B cell (primary cell): Measurements from ENCODE around the gene HOXA11. TPM values are rescaled to one million over a fixed set of nuclear protein-coding genes. Genes with fewer than 3 reads are reported as not detected.

ENCODE experiments used
- ATAC-seq: fragments of 200-7000 bp; cut with Tn5 transposase; one replicate; pipeline ENCODE4 v1.10.0; 2021; ENCODE audit warnings: low read depth, mild to moderate bottlenecking, moderate number of reproducible peaks, moderate library complexity
- CTCF ChIA-PET: fragments of 350-600 bp; sonication (Branson Sonifier 250); formaldehyde crosslinking; loops from one replicate; lab custom pipeline; 2021; ENCODE audit warnings: antibody characterized with exemption, inconsistent platforms; lab: Charles Lee
- POLR2A ChIA-PET: fragments of 350-600 bp; sonication (Branson Sonifier 250); formaldehyde crosslinking; loops from one replicate; lab custom pipeline; 2021; ENCODE audit warnings: antibody characterized with exemption; lab: Charles Lee
- DNase-seq: peaks from one replicate; pipeline ENCODE4 v3.0.0; 2013
- H2AFZ ChIP-seq: 2 replicates; pipeline ENCODE4 v1.6.1; 2012; ENCODE audit warnings: mild to moderate bottlenecking, low read depth, low read length; ENCODE audit not compliant: insufficient read depth, poor library complexity, severe bottlenecking
- H3K27ac ChIP-seq, 2 donors: 1 replicate in 1 of 2; 2 replicates in 1 of 2; pipeline ENCODE4 v1.5.1; 2012 to 2013; ENCODE audit warnings: low read length in 2 of 2, mild to moderate bottlenecking in 2 of 2, moderate library complexity in 1 of 2
- H3K27me3 ChIP-seq, 4 experiments: fragments of 200-600 bp in 1 of 4; sonication (generic) in 1 of 4; replicated peaks in 1 of 4; 1 replicate in 2 of 4; 2 replicates in 2 of 4; pipeline versions ENCODE4 v1.6.1 to v1.7.0; 2013 to 2016; ENCODE audit warnings: low read length in 3 of 4, mild to moderate bottlenecking in 2 of 4, mixed read lengths in 1 of 4, moderate library complexity in 1 of 4; ENCODE audit not compliant: insufficient read depth in 4 of 4, control insufficient read depth in 3 of 4; ENCODE audit errors: control extremely low read depth in 1 of 4
- H3K36me3 ChIP-seq, 2 experiments: replicated peaks in 1 of 2; 1 replicate in 1 of 2; 2 replicates in 1 of 2; pipeline versions ENCODE4 v1.6.1 to v1.7.1; 2013; ENCODE audit warnings: low read length in 1 of 2; ENCODE audit not compliant: insufficient read depth in 2 of 2, control insufficient read depth in 1 of 2; ENCODE audit errors: control extremely low read depth in 1 of 2, extremely low read depth in 1 of 2
- H3K4me1 ChIP-seq, 2 donors: fragments of 200-600 bp in 1 of 2; sonication (generic) in 1 of 2; 1 replicate in 1 of 2; 2 replicates in 1 of 2; pipeline versions ENCODE4 v1.5.1 to v1.6.1; 2013 to 2017; ENCODE audit warnings: low read length in 2 of 2; ENCODE audit not compliant: control insufficient read depth in 2 of 2, insufficient read depth in 2 of 2
- H3K4me2 ChIP-seq: replicated peaks from 2 replicates; pipeline ENCODE3; 2012; ENCODE audit warnings: mild to moderate bottlenecking, low read depth, low read length; ENCODE audit not compliant: poor library complexity, severe bottlenecking
- H3K4me3 ChIP-seq, 5 experiments: fragments of 200-600 bp in 1 of 5; sonication (generic) in 1 of 5; 1 replicate in 3 of 5; 2 replicates in 2 of 5; pipeline versions ENCODE4 v1.5.1 to v1.7.0; 2011 to 2016; ENCODE audit warnings: low read length in 4 of 5, mild to moderate bottlenecking in 4 of 5, low read depth in 2 of 5, control low read depth in 1 of 5, moderate library complexity in 1 of 5; ENCODE audit not compliant: insufficient read depth in 1 of 5; ENCODE audit errors: control extremely low read depth in 1 of 5, extremely low read depth in 1 of 5
- H3K79me2 ChIP-seq: fragments of 200-600 bp; sonication (generic); one replicate; pipeline ENCODE4 v1.6.0; 2016; ENCODE audit warnings: low read length; ENCODE audit not compliant: control insufficient read depth, insufficient read depth
- H3K9ac ChIP-seq: fragments of 200-600 bp; sonication (generic); 2 replicates; pipeline ENCODE4 v1.6.1; 2017; ENCODE audit warnings: mild to moderate bottlenecking, low read length, moderate library complexity
- H3K9me3 ChIP-seq, 3 donors: one replicate each; pipeline versions ENCODE4 v1.6.1 to v1.7.1; 2013; ENCODE audit warnings: low read length in 2 of 3; ENCODE audit not compliant: control insufficient read depth in 2 of 3, insufficient read depth in 1 of 3; ENCODE audit errors: control extremely low read depth in 1 of 3
- H4K20me1 ChIP-seq: 2 replicates; pipeline ENCODE4 v1.6.0; 2012; ENCODE audit warnings: mild to moderate bottlenecking, low read length; ENCODE audit not compliant: insufficient read depth, control insufficient read depth, poor library complexity, severe bottlenecking
- H3K27ac Mint-ChIP-seq: one replicate; pipeline ENCODE4 v1.8.0; 2021; ENCODE audit warnings: mixed read lengths
- H3K27me3 Mint-ChIP-seq: one replicate; pipeline ENCODE4 v1.8.0; 2021; ENCODE audit warnings: mixed read lengths
- H3K4me1 Mint-ChIP-seq: one replicate; pipeline ENCODE4 v1.8.0; 2021; ENCODE audit warnings: mixed read lengths
- H3K4me3 Mint-ChIP-seq: one replicate; pipeline ENCODE4 v1.8.0; 2021; ENCODE audit warnings: mixed read lengths
- H3K9me3 Mint-ChIP-seq: one replicate; pipeline ENCODE4 v1.8.0; 2022; ENCODE audit warnings: mixed read lengths; ENCODE audit not compliant: insufficient read depth
- CTCF ChIP-seq: fragments of 200-600 bp; IDR thresholded peaks from one replicate; pipeline ENCODE4 v1.8.0; 2022; ENCODE audit warnings: antibody characterized with exemption, mild to moderate bottlenecking
- EZH2 ChIP-seq: IDR thresholded peaks from 2 replicates; pipeline ENCODE4 v1.6.1; 2012; ENCODE audit warnings: borderline replicate concordance, low read depth, mild to moderate bottlenecking, moderate library complexity, low read length; ENCODE audit not compliant: insufficient read depth, poor library complexity, severe bottlenecking
- WGBS: methylation state at CpG from one replicate; pipeline ENCODE4 v1.1.5; 2013; ENCODE audit warnings: missing lambda C conversion rate; ENCODE audit not compliant: insufficient coverage; 5-methylcytosine and 5-hydroxymethylcytosine counted together
- intact Hi-C: fragments of 100-400 bp; cut with micrococcal nuclease; formaldehyde crosslinking; loops from one replicate; pipeline ENCODE4 v1.10.0; 2022
- polyA plus RNA-seq: library from polyadenylated mRNA; depleted of rRNA; stranded (reverse); fragments of >200 nt; gene quantifications from 2 replicates; pipeline ENCODE4 v1.2.3, GENCODE V29; 2012
- total RNA-seq, 2 donors: library from RNA; stranded (reverse); fragments of 120-200 nt in 1 of 2; gene quantifications; 1 replicate in 1 of 2; 2 replicates in 1 of 2; pipeline versions ENCODE4 v1.2.3 to v1.2.4, GENCODE V29; 2013 to 2022

HOXA11 gene
- total and polyA plus RNA-seq, 2 donors (not counting 1 experiment from before 2014, with no cell fraction given), result not detected

GRCh38 chr7:27171325-27171636, 13.8 kb downstream of the HOXA11 start:
- H3K27me3 ChIP-seq, result peaks cover 0 to 96% (median 82%) of the 10 kb centered on the region in 4 experiments
- H3K27ac ChIP-seq, result no peak overlapping the region
- H3K9me3 Mint-ChIP-seq, result no peaks in the 10 kb centered on the region
- CTCF ChIA-PET, result interaction anchor here (1.0 to 2.8 kb wide), 5 partner anchors 10 to 27 kb away, joined by 3 to 10 read pairs (median 3); no protein-coding TSS in a partner anchor
- H3K36me3 ChIP-seq, result no peaks in the 10 kb centered on the region
- intact Hi-C loops, result no loop called here
- no peak for TF ChIP-seq EZH2
- no peak for TF ChIP-seq CTCF
- peaks cover 46 to 72% of the 10 kb centered on the region in 2 donors for H3K4me1 ChIP-seq
- no peak overlapping the region for H2AFZ ChIP-seq
- no peak overlapping the region for H3K4me3 Mint-ChIP-seq
- no peaks in the 10 kb centered on the region for H3K79me2 ChIP-seq
- peaks cover 8% of the 10 kb centered on the region for H4K20me1 ChIP-seq
- WGBS, result 26% methylated on average over 6 of the region's 8 CpGs
- no peak overlapping the region for H3K4me2 ChIP-seq
- peak overlapping the region; percentile 77 for H3K27ac Mint-ChIP-seq
- H3K27me3 Mint-ChIP-seq, result peaks cover 57% of the 10 kb centered on the region
- ATAC-seq (no peak), DNase-seq (no peak)
- POLR2A ChIA-PET, result no interaction called here
- H3K9me3 ChIP-seq, result peaks cover 0 to 79% (median 21%) of the 10 kb centered on the region in 3 donors
- H3K4me1 Mint-ChIP-seq, result peaks cover 19% of the 10 kb centered on the region
- H3K4me3 ChIP-seq, result no peak overlapping the region
- no peak overlapping the region for H3K9ac ChIP-seq

DNA sequence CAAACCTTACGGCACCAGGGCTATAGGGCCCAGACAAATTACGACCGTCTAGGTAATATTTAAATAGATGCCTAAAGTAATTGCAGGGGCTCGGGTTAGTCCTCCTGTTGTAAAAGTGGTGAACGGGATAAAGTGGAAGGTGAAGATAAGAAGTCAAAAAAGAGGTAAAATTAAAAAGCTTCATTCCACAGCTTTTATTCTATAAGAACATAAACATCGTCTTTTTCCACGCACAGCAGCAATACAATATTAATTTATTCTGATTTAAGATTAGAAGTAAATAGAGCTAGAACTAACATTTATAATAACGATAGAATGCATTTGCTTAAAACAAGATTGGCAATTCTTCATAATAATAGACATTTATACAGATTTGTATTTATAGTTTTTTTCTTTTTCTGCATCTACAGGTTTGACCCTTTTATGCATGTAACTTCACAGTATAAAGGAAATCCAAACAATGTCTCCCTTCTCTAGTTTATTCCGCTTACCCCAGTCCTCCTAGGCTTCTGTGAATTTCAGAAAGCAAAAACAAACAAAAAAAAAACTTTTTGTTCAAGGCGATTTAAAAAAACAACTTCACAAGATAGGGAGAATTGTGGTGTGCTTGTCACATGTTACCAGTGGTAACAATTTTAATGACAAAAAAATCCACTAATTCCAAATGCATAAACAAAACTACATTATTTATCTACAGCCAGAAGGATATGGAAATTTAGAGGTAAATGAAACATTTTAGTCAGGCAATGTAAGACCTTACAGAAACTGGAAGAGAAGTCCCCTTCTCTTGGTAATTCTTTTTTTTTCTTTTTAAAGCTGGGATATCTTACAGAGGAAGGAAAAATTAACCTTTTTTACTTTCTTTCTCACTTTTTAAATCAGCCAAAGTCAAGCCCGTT, 14.4 kb downstream of the HOXA11 start:
- no peak overlapping the region for H3K4me2 ChIP-seq
- TF ChIP-seq EZH2, result no peak
- TF ChIP-seq CTCF, result no peak
- H2AFZ ChIP-seq, result no peak overlapping the region
- peaks cover 0 to 84% (median 24%) of the 10 kb centered on the region in 3 donors for H3K9me3 ChIP-seq
- CTCF ChIA-PET, result interaction anchor here (1.0 to 2.8 kb wide), 6 partner anchors 9 to 25 kb away, joined by 3 to 10 read pairs (median 4); no protein-coding TSS in a partner anchor
- H3K27me3 ChIP-seq, result peaks cover 0 to 96% (median 82%) of the 10 kb centered on the region in 4 experiments
- H3K27ac ChIP-seq, result no peak overlapping the region
- Mint-ChIP-seq H3K9me3 (no peaks in the 10 kb centered on the region), H3K4me3 (no peak overlapping the region), H3K4me1 (peaks cover 19% of the 10 kb centered on the region), H3K27ac (peak overlapping the region; percentile 61), H3K27me3 (peaks cover 56% of the 10 kb centered on the region)
- peaks cover 11% of the 10 kb centered on the region for H4K20me1 ChIP-seq
- 14% methylated on average over 1 of the region's 11 CpGs for WGBS
- peaks cover 50 to 78% of the 10 kb centered on the region in 2 donors for H3K4me1 ChIP-seq
- no peak for ATAC-seq
- no peaks in the 10 kb centered on the region for H3K36me3 ChIP-seq
- intact Hi-C loops, result no loop called here
- no peak overlapping the region for H3K4me3 ChIP-seq
- no peak overlapping the region for H3K9ac ChIP-seq
- POLR2A ChIA-PET, result no interaction called here
- H3K79me2 ChIP-seq, result no peaks in the 10 kb centered on the region
- DNase-seq, result peak; percentile 37
